Tibial artery (tissue), 4 donors: ENCODE results near the gene POLD2.
A peak's percentile ranks its signal among the peaks of the same experiment; 100 is the strongest.

Experiments used
- DNase-seq, 2 donors: peaks; one replicate each; pipeline ENCODE4 v3.0.0-alpha.2; 2019
- H3K27ac ChIP-seq, 2 donors: fragments of 200-600 bp; sonication (generic) in 1 of 2; 1 replicate in 1 of 2; 2 replicates in 1 of 2; pipeline ENCODE4 v1.5.1; 2018 to 2019; ENCODE audit warnings: mild to moderate bottlenecking in 1 of 2
- H3K27me3 ChIP-seq, 2 donors: fragments of 200-600 bp; sonication (generic) in 1 of 2; one replicate each; pipeline versions ENCODE4 v1.5.1 to v1.6.0; 2016 to 2019
- H3K36me3 ChIP-seq, 3 donors: fragments of 200-600 bp; sonication (generic) in 2 of 3; one replicate each; pipeline ENCODE4 v1.5.1; 2016 to 2019; ENCODE audit warnings: mild to moderate bottlenecking in 2 of 3
- H3K4me1 ChIP-seq, 4 donors: fragments of 200-600 bp; sonication (generic) in 2 of 4; 1 replicate in 3 of 4; 2 replicates in 1 of 4; pipeline ENCODE4 v1.5.1; 2016 to 2019
- H3K4me3 ChIP-seq, 2 donors: fragments of 200-600 bp; sonication (generic) in 1 of 2; 1 replicate in 1 of 2; 2 replicates in 1 of 2; pipeline ENCODE4 v1.5.1; 2018 to 2019; ENCODE audit warnings: mild to moderate bottlenecking in 2 of 2
- H3K9me3 ChIP-seq, 3 donors: fragments of 200-600 bp; sonication (generic) in 1 of 3; one replicate each; pipeline ENCODE4 v1.5.1; 2016 to 2019
- intact Hi-C: fragments of 100-400 bp; cut with DNase I; formaldehyde crosslinking; loops from one replicate; pipeline ENCODE4 v1.15.0; 2023; ENCODE audit warnings: low total_unique reads
- TF ChIP-seq, protein P1 (sequence below), 2 experiments: fragments of 200-600 bp in 1 of 2; fragments of 450-650 bp in 1 of 2; IDR thresholded peaks; one replicate each; pipeline ENCODE4 v1.5.1; 2017 to 2019; ENCODE audit warnings: antibody characterized with exemption in 2 of 2, mild to moderate bottlenecking in 1 of 2, moderate library complexity in 1 of 2

Gene POLD2

DNA sequence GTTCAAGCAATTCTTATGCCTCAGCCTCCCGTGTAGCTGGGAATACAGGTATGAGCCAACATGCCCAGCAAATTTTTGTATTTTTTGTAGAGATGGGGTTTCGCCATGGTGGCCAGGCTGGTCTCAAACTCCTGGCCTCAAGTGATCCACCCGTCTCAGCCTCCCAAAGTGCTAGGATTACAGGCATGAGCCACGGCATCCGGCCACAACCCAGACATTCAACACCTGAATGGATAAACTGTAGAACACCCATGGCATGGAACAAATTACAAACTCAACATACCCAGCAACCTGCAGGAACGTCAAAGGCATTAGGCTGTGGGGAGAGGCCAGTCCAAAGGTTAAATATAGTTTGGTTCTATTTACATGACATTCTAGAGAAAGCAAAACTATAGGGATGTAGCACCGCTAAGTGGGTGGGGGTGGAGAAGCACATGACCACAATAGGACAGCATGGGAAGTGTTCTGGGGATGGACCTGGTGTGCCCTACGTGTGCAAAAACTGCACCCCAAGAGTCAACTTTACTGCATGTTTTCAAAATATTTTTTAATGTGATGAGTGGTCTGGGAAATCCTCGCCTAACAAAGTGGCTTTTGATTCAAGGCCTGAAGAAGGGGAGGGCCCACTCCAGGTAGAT lies 51.5 kb downstream of the POLD2 start:
- intact Hi-C loops, result loop anchor here (5.0 kb wide), 1 partner anchor 125 kb away; no protein-coding TSS in a partner anchor
- Histone ChIP-seq H3K4me1 (peaks cover 4 to 33% (median 26%) of the 10 kb centered on the region in 4 donors), H3K9me3 (no peaks in the 10 kb centered on the region), H3K27me3 (no peaks in the 10 kb centered on the region), H3K4me3 (no peak overlapping the region), H3K27ac (peak overlapping the region; percentile 64 to 82), H3K36me3 (peaks cover 3 to 43% (median 21%) of the 10 kb centered on the region in 3 donors)
- no peak for DNase-seq
- TF ChIP-seq, protein P1, sequence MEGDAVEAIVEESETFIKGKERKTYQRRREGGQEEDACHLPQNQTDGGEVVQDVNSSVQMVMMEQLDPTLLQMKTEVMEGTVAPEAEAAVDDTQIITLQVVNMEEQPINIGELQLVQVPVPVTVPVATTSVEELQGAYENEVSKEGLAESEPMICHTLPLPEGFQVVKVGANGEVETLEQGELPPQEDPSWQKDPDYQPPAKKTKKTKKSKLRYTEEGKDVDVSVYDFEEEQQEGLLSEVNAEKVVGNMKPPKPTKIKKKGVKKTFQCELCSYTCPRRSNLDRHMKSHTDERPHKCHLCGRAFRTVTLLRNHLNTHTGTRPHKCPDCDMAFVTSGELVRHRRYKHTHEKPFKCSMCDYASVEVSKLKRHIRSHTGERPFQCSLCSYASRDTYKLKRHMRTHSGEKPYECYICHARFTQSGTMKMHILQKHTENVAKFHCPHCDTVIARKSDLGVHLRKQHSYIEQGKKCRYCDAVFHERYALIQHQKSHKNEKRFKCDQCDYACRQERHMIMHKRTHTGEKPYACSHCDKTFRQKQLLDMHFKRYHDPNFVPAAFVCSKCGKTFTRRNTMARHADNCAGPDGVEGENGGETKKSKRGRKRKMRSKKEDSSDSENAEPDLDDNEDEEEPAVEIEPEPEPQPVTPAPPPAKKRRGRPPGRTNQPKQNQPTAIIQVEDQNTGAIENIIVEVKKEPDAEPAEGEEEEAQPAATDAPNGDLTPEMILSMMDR (IDR thresholded peaks at IDR 0.05), result no peak

DNA sequence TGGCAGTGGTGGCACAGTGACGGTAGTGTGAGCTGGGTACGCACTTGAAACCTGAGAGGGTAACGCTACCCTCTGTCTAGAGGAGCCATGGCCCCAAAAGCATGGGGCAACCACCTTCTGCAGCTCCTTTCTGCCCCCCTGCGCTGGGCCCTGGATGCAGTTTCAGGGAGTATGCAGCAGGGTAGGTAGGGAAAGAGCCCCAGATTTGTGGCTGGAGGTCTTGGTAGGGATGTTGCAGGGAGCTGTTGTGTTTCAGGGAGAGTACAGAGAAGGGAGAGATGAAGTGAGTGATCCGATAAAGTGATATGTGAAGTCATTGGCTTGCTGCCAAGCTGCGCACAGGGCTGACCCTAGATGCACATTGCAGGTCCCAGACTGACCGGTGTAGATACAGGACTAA lies 55.3 kb downstream of the POLD2 start:
- H3K4me1 ChIP-seq, result peaks cover 0 to 56% (median 43%) of the 10 kb centered on the region in 4 donors
- H3K36me3 ChIP-seq, result peaks cover 0 to 5% (median 2%) of the 10 kb centered on the region in 3 donors
- TF ChIP-seq, protein P1 (IDR thresholded peaks at IDR 0.05), result no peak
- no peaks in the 10 kb centered on the region for H3K27me3 ChIP-seq
- peak; percentile 23 to 49 for DNase-seq
- no peaks in the 10 kb centered on the region for H3K9me3 ChIP-seq
- intact Hi-C loops, result no loop called here
- no peak overlapping the region for H3K27ac ChIP-seq
- H3K4me3 ChIP-seq, result no peak overlapping the region

DNA sequence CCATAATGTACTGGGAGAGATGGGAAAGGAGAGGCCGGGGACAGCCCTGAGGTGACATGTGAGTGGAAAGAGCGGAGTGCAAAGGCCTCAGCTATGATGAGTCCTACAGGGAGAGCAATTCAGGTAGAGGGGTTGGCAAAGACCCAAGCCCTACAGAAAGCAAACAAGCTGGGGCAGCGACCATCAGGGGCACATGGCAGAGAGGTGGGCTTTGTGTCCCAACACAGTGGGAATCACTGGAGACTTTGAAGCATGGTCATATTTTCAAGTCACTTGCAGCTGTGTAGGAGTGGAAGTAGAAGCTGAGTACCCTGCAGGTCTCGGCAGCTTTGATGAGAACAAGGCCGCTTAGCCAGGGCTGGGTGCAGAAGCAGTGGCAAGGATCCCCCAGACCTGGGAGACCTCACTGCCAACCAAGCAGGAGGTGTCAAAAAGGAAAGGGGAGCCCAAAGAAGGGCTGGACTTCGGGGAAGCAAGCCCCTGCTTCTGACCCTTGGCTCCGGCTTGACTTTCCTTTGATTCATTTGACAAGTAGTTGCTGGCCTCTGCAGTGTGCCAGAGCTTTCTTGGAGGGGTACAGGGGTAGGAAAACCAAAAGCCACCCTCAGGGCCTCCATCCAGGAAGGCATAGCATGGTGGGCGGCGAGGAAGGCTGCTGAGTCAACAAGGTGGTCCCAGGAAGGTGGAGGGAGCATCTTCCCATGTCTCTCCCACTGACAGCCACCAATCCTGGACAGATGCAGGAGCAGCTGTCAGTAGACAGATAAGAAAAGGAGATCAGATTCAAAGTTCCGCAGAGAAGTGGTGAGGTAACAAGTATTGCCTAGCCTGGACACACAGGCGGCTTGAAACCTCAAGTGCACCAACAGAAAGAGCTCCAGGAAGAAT lies 56.0 kb downstream of the POLD2 start:
- H3K4me3 ChIP-seq, result no peak overlapping the region

DNA sequence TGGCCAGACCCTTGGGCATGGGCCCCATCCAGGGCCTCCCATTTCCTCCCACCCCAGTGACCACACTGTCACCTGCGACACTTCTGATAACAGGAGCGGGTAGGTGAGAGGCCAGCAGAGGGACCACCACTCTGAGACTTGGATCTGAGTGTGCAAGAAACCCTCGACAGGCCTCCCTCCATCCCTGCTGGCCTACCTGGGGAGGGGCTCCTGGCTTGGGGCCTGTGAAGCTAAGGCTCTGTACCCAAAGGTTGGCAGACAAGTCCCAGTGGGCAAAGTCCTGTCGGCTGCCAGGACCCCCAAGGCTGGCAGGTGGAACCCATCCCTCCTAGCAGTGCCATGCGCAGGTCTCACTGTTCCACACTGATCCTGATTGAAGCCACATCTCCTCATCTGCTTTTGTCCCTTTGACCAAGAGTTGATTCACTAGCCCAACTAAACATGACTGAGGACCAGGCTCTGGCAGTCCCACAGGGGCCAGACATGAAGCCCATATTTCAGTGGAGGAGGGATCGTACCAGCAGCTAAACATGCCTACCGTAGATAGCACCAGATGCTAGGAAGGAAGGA lies 56.8 kb downstream of the POLD2 start:
- no peaks in the 10 kb centered on the region for H3K27me3 ChIP-seq
- TF ChIP-seq, protein P1 (IDR thresholded peaks at IDR 0.05), result no peak
- H3K36me3 ChIP-seq, result peaks cover 0 to 11% (median 6%) of the 10 kb centered on the region in 3 donors
- H3K27ac ChIP-seq, result peak overlapping the region in 1 of 2 donors; percentile 39
- DNase-seq, result peak; percentile 20 to 65
- peaks cover 0 to 53% (median 40%) of the 10 kb centered on the region in 4 donors for H3K4me1 ChIP-seq
- H3K4me3 ChIP-seq, result no peak overlapping the region
- H3K9me3 ChIP-seq, result no peaks in the 10 kb centered on the region
- intact Hi-C loops, result no loop called here

More for the DNA sequence above, 56.0 kb downstream of the POLD2 start:
- H3K27me3 ChIP-seq, result no peaks in the 10 kb centered on the region
- H3K27ac ChIP-seq, result no peak overlapping the region
- H3K4me1 ChIP-seq, result peaks cover 0 to 56% (median 43%) of the 10 kb centered on the region in 4 donors
- H3K36me3 ChIP-seq, result peaks cover 0 to 4% (median 0%) of the 10 kb centered on the region in 3 donors
- TF ChIP-seq, protein P1 (IDR thresholded peaks at IDR 0.05), result no peak
- no peaks in the 10 kb centered on the region for H3K9me3 ChIP-seq
- peak; percentile 19 to 60 for DNase-seq
- intact Hi-C loops, result no loop called here

DNA sequence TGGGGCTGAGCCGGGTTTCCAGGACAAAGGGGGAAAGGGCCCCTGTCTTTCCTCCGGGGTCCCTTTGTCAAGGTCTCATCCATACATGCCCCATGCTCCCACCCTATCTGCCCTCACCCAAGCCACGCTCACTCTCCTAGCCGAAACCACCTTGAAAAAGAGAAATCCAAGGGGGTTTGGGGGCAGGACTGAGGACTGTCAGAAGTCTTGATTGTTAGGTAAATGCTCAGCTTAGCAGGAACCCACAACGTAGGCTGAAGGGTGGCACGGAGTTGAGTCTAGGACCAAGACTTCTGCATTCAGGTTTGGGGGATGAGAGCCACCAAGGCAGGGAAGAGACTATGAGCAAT lies 57.3 kb downstream of the POLD2 start:
- peak overlapping the region; percentile 37 to 39 for H3K27ac ChIP-seq
- no peaks in the 10 kb centered on the region for H3K27me3 ChIP-seq
- no peak overlapping the region for H3K4me3 ChIP-seq
- H3K4me1 ChIP-seq, result peaks cover 0 to 49% (median 40%) of the 10 kb centered on the region in 4 donors
- peaks cover 0 to 16% (median 8%) of the 10 kb centered on the region in 3 donors for H3K36me3 ChIP-seq
- TF ChIP-seq, protein P1 (IDR thresholded peaks at IDR 0.05), result no peak
- DNase-seq, result no peak
- no peaks in the 10 kb centered on the region for H3K9me3 ChIP-seq
- intact Hi-C loops, result no loop called here
